Spleen (tissue), 7 donors: Measurements from ENCODE around the gene TDRD1.

Experiments used
- POLR2A ChIP-seq, 3 donors: fragments of 450-650 bp; IDR thresholded peaks; one replicate each; pipeline ENCODE4 v1.5.1; 2017; ENCODE audit warnings: antibody characterized with exemption in 3 of 3, mild to moderate bottlenecking in 1 of 3
- TF ChIP-seq, protein P1 (sequence below), 11 experiments: fragments of 200-600 bp in 7 of 11; fragments of 450-650 bp in 4 of 11; sonication (generic) in 4 of 11; IDR thresholded peaks in 8 of 11; conservative IDR thresholded peaks in 3 of 11; 1 replicate in 7 of 11; 2 replicates in 4 of 11; pipeline versions ENCODE4 v1.4.0 to v1.8.0; 2016 to 2021; ENCODE audit warnings: antibody characterized with exemption in 11 of 11, inconsistent platforms in 4 of 11, mild to moderate bottlenecking in 1 of 11
- donor health status: DM: no; HTN: no; CAD: no; lungs with moderate emphysema.
- donor health status: DM: no; HTN: no; CAD: no.
- donor health status: DM: no; HTN: no; CAD: no.

DNA sequence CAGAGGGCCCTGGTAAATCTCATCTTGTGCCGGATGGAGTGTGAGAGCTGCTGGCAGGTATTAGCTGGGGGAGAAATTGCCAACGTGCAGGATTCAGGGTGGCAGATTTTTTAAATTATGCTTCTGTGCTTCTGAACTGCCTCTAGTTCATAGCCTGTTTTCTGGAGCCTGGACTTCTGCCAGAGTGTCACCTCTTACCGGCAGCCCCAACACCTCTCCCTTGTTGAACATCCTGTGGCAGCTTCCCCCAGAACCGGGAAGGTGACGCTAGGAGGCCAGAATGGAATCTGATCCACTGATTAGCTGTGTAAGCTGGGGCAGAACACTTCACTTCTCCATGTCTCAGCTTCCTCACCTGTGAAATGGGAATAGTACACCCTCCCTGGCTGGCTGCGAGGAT is 65.0 kb downstream of the TDRD1 start:
- TF ChIP-seq, protein P1, sequence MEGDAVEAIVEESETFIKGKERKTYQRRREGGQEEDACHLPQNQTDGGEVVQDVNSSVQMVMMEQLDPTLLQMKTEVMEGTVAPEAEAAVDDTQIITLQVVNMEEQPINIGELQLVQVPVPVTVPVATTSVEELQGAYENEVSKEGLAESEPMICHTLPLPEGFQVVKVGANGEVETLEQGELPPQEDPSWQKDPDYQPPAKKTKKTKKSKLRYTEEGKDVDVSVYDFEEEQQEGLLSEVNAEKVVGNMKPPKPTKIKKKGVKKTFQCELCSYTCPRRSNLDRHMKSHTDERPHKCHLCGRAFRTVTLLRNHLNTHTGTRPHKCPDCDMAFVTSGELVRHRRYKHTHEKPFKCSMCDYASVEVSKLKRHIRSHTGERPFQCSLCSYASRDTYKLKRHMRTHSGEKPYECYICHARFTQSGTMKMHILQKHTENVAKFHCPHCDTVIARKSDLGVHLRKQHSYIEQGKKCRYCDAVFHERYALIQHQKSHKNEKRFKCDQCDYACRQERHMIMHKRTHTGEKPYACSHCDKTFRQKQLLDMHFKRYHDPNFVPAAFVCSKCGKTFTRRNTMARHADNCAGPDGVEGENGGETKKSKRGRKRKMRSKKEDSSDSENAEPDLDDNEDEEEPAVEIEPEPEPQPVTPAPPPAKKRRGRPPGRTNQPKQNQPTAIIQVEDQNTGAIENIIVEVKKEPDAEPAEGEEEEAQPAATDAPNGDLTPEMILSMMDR (IDR thresholded peaks at IDR 0.05 in 8 of 11, conservative IDR thresholded peaks at IDR 0.05 in 3 of 11) = no peak
- TF ChIP-seq POLR2A (IDR thresholded peaks at IDR 0.05) = no peak
